SU-DHL-6 (cell line): ENCODE measurements around the gene EPM2AIP1.
"Not testable (repeated sequence)": the region's sequence is repeated elsewhere in the genome, so short reads cannot be mapped to it uniquely, and the experiment has no call there.

Experiments used
- CTCF ChIP-seq: fragments of 200-600 bp; sonication (generic); IDR thresholded peaks from one replicate; pipeline ENCODE4 v1.5.1; 2017; ENCODE audit warnings: antibody characterized with exemption, mild to moderate bottlenecking, low read length, moderate library complexity; ENCODE audit not compliant: insufficient read depth, poor library complexity, severe bottlenecking
- EZH2phosphoT487 ChIP-seq: fragments of 200-600 bp; sonication (generic), shearing (Covaris generic); conservative IDR thresholded peaks from 2 replicates; pipeline ENCODE4 v1.6.1; 2018; ENCODE audit warnings: mild to moderate bottlenecking, antibody characterized with exemption, low read length, moderate library complexity, mixed read lengths

DNA sequence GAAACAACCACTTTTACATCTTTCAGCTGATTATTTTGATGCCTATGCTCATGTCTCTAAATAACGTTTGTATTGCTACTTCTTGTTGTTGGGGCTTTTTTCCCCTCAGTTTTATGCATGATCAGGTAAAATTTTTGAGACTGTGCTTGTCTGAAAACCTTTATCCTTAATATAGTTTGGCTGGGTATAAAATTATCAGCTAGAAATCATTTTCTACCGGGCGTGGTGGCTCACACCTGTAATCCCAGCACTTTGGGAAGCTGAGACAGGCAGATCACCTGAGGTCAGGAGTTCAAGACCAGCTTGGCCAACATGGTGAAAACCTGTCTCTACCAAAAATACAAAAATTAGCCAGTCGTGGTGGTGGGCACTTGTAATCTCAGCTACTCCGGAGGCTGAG is 45.1 kb downstream of the EPM2AIP1 start:
- TF ChIP-seq CTCF, EZH2phosphoT487: not testable (repeated sequence)
